A549 treated with RU486 at 1 μM for 4 hours (cell line): ENCODE data around the gene SLFNL1. TPM values are rescaled to one million over a fixed set of nuclear protein-coding genes. Genes with fewer than 3 reads are reported as not detected.

ENCODE experiments used
- total RNA-seq: library from RNA; stranded (reverse); fragments of 200-300 nt; extraction: Qiagen RNA extraction; gene quantifications from 5 replicates; pipeline ENCODE4 v1.2.3, GENCODE V29; 2022; ENCODE audit warnings: low read depth

The SLFNL1 gene
- total RNA-seq = 0.02 TPM in 1 of 5 replicates, not detected in the others

DNA sequence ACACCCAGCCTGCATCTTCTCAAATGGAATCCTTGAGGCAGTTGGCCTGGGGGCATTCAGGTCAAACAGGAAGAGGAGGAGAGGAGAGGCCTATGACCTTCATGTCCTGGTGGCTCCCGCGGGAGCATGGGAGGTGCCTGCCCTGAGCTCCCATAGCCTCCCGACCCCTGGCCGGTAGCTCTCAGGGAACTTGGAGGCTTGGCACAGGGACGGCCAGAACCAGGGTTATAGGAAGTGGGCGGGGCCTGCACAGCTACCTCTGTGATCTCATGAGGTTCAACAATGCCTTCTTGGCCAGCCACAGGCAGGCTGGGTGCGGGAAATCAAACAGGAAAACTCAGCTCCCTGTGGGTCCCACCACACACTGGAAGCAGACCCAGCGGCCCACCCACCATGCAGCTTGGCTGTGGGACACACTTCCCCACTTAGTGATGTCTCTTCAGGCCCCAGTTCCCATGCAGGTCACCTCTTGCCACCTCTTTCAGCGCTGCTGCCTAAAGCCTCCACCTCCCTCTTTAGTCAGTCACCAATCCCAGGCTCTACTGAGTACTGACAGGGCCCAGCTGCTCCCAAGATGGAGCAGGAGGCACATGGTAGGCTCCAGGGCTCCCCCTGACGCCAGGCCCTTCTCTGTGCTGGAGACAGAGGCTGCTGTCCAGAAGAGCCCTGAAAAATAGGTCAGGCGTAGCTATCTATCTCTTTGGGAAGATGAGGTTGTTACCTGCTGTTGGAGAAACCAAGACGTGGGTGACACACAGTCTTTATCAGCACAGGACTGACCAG lies at the start of gene SLFNL1:
SLFNL1 (minus strand) TSS at position 200 of the 783 bp plus-strand sequence. CDS start 1,065 bp downstream, outside the sequence.

DNA sequence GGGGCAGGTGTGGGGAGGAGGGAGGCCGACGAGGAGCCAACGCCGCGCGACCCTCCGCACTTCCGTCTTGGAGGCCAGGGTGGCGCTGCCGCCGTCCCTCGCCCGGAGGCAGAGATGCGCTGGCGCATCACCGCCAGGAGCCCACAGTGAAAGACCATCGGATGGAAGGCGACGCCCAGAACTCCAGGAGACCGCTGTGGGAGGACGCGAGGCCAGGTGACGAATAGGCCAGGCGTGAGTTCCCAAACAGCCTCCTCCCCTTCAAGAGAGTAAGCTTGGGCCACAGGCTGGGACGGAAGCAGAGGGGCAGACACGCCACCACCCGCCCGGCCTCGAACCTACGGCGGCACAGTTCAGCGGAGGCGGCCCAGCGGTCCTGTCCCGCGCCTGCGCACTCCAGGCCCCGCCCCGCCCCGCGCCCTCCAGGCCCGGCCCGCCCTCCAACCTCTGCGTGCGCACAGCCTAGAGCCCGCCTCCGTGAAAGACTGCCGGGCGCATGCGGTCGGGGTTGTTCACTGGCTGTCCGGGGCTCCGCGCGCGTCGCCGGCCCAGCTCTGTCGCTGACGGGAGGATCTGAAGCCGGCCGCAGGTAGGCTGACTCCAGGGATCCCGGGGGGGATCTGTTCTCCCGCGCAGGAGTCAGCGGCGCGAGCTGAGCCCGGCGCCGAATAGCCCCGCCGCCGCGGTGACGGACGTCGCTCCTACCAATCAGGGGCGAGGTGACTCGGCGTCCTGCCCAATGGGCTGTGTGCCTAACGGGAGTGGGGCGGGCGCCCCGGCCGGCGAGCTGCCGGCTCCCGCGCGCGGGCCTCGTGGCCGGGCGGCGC lies 42.1 kb downstream of the SLFNL1 start, which contains the start of gene CTPS1:
CTPS1 (plus strand) TSS at position 456 of the 827 bp plus-strand sequence. CDS start 3,595 bp downstream, outside the sequence.

Other genes with a start within 250 kb of the SLFNL1 start
- gene KCNQ4, start 237.9 kb downstream of the SLFNL1 start, total RNA-seq = 0.14 to 0.35 TPM (median 0.28 TPM) in 5 replicates
- gene CITED4, start 159.4 kb downstream of the SLFNL1 start, total RNA-seq = 41.2 to 95.9 TPM (median 82.3 TPM) in 5 replicates
- 86.7 to 110 TPM (median 88.8 TPM) in 5 replicates for gene CTPS1, start 42.0 kb downstream of the SLFNL1 start, total RNA-seq
- gene SCMH1, start 220.6 kb upstream of the SLFNL1 start, total RNA-seq = 11.5 to 13.0 TPM (median 11.9 TPM) in 5 replicates